B cell (primary cell): Measurements from ENCODE around the gene BMPER. TPM values are rescaled to one million over a fixed set of nuclear protein-coding genes. Genes with fewer than 3 reads are reported as not detected.

ENCODE experiments used
- ATAC-seq: fragments of 200-7000 bp; cut with Tn5 transposase; one replicate; pipeline ENCODE4 v1.10.0; 2021; ENCODE audit warnings: low read depth, mild to moderate bottlenecking, moderate number of reproducible peaks, moderate library complexity
- CTCF ChIA-PET: fragments of 350-600 bp; sonication (Branson Sonifier 250); formaldehyde crosslinking; loops from one replicate; lab custom pipeline; 2021; ENCODE audit warnings: antibody characterized with exemption, inconsistent platforms; lab: Charles Lee
- POLR2A ChIA-PET: fragments of 350-600 bp; sonication (Branson Sonifier 250); formaldehyde crosslinking; loops from one replicate; lab custom pipeline; 2021; ENCODE audit warnings: antibody characterized with exemption; lab: Charles Lee
- DNase-seq: peaks from one replicate; pipeline ENCODE4 v3.0.0; 2013
- H2AFZ ChIP-seq: 2 replicates; pipeline ENCODE4 v1.6.1; 2012; ENCODE audit warnings: mild to moderate bottlenecking, low read depth, low read length; ENCODE audit not compliant: insufficient read depth, poor library complexity, severe bottlenecking
- H3K27ac ChIP-seq, 2 donors: 1 replicate in 1 of 2; 2 replicates in 1 of 2; pipeline ENCODE4 v1.5.1; 2012 to 2013; ENCODE audit warnings: low read length in 2 of 2, mild to moderate bottlenecking in 2 of 2, moderate library complexity in 1 of 2
- H3K27me3 ChIP-seq, 4 experiments: fragments of 200-600 bp in 1 of 4; sonication (generic) in 1 of 4; replicated peaks in 1 of 4; 1 replicate in 2 of 4; 2 replicates in 2 of 4; pipeline versions ENCODE4 v1.6.1 to v1.7.0; 2013 to 2016; ENCODE audit warnings: low read length in 3 of 4, mild to moderate bottlenecking in 2 of 4, mixed read lengths in 1 of 4, moderate library complexity in 1 of 4; ENCODE audit not compliant: insufficient read depth in 4 of 4, control insufficient read depth in 3 of 4; ENCODE audit errors: control extremely low read depth in 1 of 4
- H3K36me3 ChIP-seq, 2 experiments: replicated peaks in 1 of 2; 1 replicate in 1 of 2; 2 replicates in 1 of 2; pipeline versions ENCODE4 v1.6.1 to v1.7.1; 2013; ENCODE audit warnings: low read length in 1 of 2; ENCODE audit not compliant: insufficient read depth in 2 of 2, control insufficient read depth in 1 of 2; ENCODE audit errors: control extremely low read depth in 1 of 2, extremely low read depth in 1 of 2
- H3K4me1 ChIP-seq, 2 donors: fragments of 200-600 bp in 1 of 2; sonication (generic) in 1 of 2; 1 replicate in 1 of 2; 2 replicates in 1 of 2; pipeline versions ENCODE4 v1.5.1 to v1.6.1; 2013 to 2017; ENCODE audit warnings: low read length in 2 of 2; ENCODE audit not compliant: control insufficient read depth in 2 of 2, insufficient read depth in 2 of 2
- H3K4me2 ChIP-seq: replicated peaks from 2 replicates; pipeline ENCODE3; 2012; ENCODE audit warnings: mild to moderate bottlenecking, low read depth, low read length; ENCODE audit not compliant: poor library complexity, severe bottlenecking
- H3K4me3 ChIP-seq, 5 experiments: fragments of 200-600 bp in 1 of 5; sonication (generic) in 1 of 5; 1 replicate in 3 of 5; 2 replicates in 2 of 5; pipeline versions ENCODE4 v1.5.1 to v1.7.0; 2011 to 2016; ENCODE audit warnings: low read length in 4 of 5, mild to moderate bottlenecking in 4 of 5, low read depth in 2 of 5, control low read depth in 1 of 5, moderate library complexity in 1 of 5; ENCODE audit not compliant: insufficient read depth in 1 of 5; ENCODE audit errors: control extremely low read depth in 1 of 5, extremely low read depth in 1 of 5
- H3K79me2 ChIP-seq: fragments of 200-600 bp; sonication (generic); one replicate; pipeline ENCODE4 v1.6.0; 2016; ENCODE audit warnings: low read length; ENCODE audit not compliant: control insufficient read depth, insufficient read depth
- H3K9ac ChIP-seq: fragments of 200-600 bp; sonication (generic); 2 replicates; pipeline ENCODE4 v1.6.1; 2017; ENCODE audit warnings: mild to moderate bottlenecking, low read length, moderate library complexity
- H3K9me3 ChIP-seq, 3 donors: one replicate each; pipeline versions ENCODE4 v1.6.1 to v1.7.1; 2013; ENCODE audit warnings: low read length in 2 of 3; ENCODE audit not compliant: control insufficient read depth in 2 of 3, insufficient read depth in 1 of 3; ENCODE audit errors: control extremely low read depth in 1 of 3
- H4K20me1 ChIP-seq: 2 replicates; pipeline ENCODE4 v1.6.0; 2012; ENCODE audit warnings: mild to moderate bottlenecking, low read length; ENCODE audit not compliant: insufficient read depth, control insufficient read depth, poor library complexity, severe bottlenecking
- H3K27ac Mint-ChIP-seq: one replicate; pipeline ENCODE4 v1.8.0; 2021; ENCODE audit warnings: mixed read lengths
- H3K27me3 Mint-ChIP-seq: one replicate; pipeline ENCODE4 v1.8.0; 2021; ENCODE audit warnings: mixed read lengths
- H3K4me1 Mint-ChIP-seq: one replicate; pipeline ENCODE4 v1.8.0; 2021; ENCODE audit warnings: mixed read lengths
- H3K4me3 Mint-ChIP-seq: one replicate; pipeline ENCODE4 v1.8.0; 2021; ENCODE audit warnings: mixed read lengths
- H3K9me3 Mint-ChIP-seq: one replicate; pipeline ENCODE4 v1.8.0; 2022; ENCODE audit warnings: mixed read lengths; ENCODE audit not compliant: insufficient read depth
- EZH2 ChIP-seq: IDR thresholded peaks from 2 replicates; pipeline ENCODE4 v1.6.1; 2012; ENCODE audit warnings: borderline replicate concordance, low read depth, mild to moderate bottlenecking, moderate library complexity, low read length; ENCODE audit not compliant: insufficient read depth, poor library complexity, severe bottlenecking
- WGBS: methylation state at CpG from one replicate; pipeline ENCODE4 v1.1.5; 2013; ENCODE audit warnings: missing lambda C conversion rate; ENCODE audit not compliant: insufficient coverage; 5-methylcytosine and 5-hydroxymethylcytosine counted together
- intact Hi-C: fragments of 100-400 bp; cut with micrococcal nuclease; formaldehyde crosslinking; loops from one replicate; pipeline ENCODE4 v1.10.0; 2022
- polyA plus RNA-seq: library from polyadenylated mRNA; depleted of rRNA; stranded (reverse); fragments of >200 nt; gene quantifications from 2 replicates; pipeline ENCODE4 v1.2.3, GENCODE V29; 2012
- total RNA-seq, 2 donors: library from RNA; stranded (reverse); fragments of 120-200 nt in 1 of 2; gene quantifications; 1 replicate in 1 of 2; 2 replicates in 1 of 2; pipeline versions ENCODE4 v1.2.3 to v1.2.4, GENCODE V29; 2013 to 2022
- TF ChIP-seq, protein P1 (sequence below): fragments of 200-600 bp; IDR thresholded peaks from one replicate; pipeline ENCODE4 v1.8.0; 2022; ENCODE audit warnings: antibody characterized with exemption, mild to moderate bottlenecking

BMPER gene
- total and polyA plus RNA-seq, 2 donors (not counting 1 experiment from before 2014, with no cell fraction given) = not detected

DNA sequence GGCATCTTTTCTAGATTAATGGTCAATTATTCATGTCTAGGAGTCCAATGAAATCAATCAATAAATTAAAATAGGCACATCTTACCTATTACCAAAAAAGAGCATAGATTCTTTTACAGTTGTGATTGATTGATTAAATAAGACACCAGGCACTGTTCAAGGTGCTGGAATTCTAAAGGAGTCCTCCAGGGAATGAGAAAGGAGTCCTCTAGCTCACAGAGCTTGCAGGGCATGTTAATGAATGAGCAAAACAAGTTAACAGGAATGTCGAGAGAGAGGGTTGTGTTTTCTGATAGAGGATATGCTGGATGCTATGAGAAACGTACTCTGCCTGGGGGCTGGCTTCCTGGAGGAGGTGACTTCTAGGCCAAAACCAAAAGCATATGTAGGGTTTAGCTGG lies 191.4 kb downstream of the BMPER start:
- no peaks in the 10 kb centered on the region for H3K36me3 ChIP-seq
- H3K4me1 ChIP-seq = no peaks in the 10 kb centered on the region
- no peak overlapping the region for H3K4me3 Mint-ChIP-seq
- H3K27ac Mint-ChIP-seq = no peak overlapping the region
- H3K9me3 Mint-ChIP-seq = no peaks in the 10 kb centered on the region
- H3K4me1 Mint-ChIP-seq = no peaks in the 10 kb centered on the region
- H3K27ac ChIP-seq = no peak overlapping the region
- DNase-seq (no peak), ATAC-seq (no peak)
- H3K27me3 ChIP-seq = no peaks in the 10 kb centered on the region
- no peak overlapping the region for H3K4me3 ChIP-seq
- H3K27me3 Mint-ChIP-seq = no peaks in the 10 kb centered on the region
- H2AFZ ChIP-seq = no peak overlapping the region
- H3K9ac ChIP-seq = no peak overlapping the region
- peaks cover 0 to 5% (median 0%) of the 10 kb centered on the region in 3 donors for H3K9me3 ChIP-seq
- TF ChIP-seq, protein P1, sequence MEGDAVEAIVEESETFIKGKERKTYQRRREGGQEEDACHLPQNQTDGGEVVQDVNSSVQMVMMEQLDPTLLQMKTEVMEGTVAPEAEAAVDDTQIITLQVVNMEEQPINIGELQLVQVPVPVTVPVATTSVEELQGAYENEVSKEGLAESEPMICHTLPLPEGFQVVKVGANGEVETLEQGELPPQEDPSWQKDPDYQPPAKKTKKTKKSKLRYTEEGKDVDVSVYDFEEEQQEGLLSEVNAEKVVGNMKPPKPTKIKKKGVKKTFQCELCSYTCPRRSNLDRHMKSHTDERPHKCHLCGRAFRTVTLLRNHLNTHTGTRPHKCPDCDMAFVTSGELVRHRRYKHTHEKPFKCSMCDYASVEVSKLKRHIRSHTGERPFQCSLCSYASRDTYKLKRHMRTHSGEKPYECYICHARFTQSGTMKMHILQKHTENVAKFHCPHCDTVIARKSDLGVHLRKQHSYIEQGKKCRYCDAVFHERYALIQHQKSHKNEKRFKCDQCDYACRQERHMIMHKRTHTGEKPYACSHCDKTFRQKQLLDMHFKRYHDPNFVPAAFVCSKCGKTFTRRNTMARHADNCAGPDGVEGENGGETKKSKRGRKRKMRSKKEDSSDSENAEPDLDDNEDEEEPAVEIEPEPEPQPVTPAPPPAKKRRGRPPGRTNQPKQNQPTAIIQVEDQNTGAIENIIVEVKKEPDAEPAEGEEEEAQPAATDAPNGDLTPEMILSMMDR = no peak
- no peak for TF ChIP-seq EZH2
- 67% methylated on average over 2 of the region's 2 CpGs for WGBS
- H3K4me2 ChIP-seq = no peak overlapping the region
- intact Hi-C loops = no loop called here
- ChIA-PET CTCF (no interaction called here), POLR2A (no interaction called here)
- no peaks in the 10 kb centered on the region for H3K79me2 ChIP-seq
- no peaks in the 10 kb centered on the region for H4K20me1 ChIP-seq

DNA sequence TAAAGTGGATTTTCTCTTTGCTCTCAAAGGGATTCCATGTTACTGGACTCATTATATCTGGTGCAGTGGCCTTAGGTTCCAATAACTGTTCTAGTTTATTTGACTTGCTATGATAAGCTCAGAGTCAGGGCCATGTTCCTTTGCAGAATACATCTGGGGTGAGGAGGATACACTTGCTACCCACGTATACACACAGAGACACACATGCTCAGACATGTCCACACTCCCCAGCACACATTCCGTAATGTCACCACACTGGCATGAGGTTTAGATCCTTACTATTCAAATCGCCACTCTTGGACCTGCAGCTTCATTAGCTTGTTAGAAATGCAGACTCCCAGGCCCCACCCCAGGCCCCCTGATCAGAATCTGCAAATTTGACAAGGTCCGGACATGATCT lies 195.3 kb downstream of the BMPER start:
- H3K27ac Mint-ChIP-seq = no peak overlapping the region
- CTCF ChIA-PET = no interaction called here

More for the DNA sequence above, 195.3 kb downstream of the BMPER start:
- Histone ChIP-seq H3K9ac (no peak overlapping the region), H3K79me2 (no peaks in the 10 kb centered on the region), H2AFZ (no peak overlapping the region), H3K27me3 (no peaks in the 10 kb centered on the region), H4K20me1 (no peaks in the 10 kb centered on the region), H3K4me1 (no peaks in the 10 kb centered on the region), H3K9me3 (peaks cover 0 to 5% (median 0%) of the 10 kb centered on the region in 3 donors), H3K27ac (no peak overlapping the region), H3K4me3 (no peak overlapping the region), H3K36me3 (no peaks in the 10 kb centered on the region), H3K4me2 (no peak overlapping the region)
- Mint-ChIP-seq H3K9me3 (no peaks in the 10 kb centered on the region), H3K27me3 (no peaks in the 10 kb centered on the region), H3K4me3 (no peak overlapping the region), H3K4me1 (no peaks in the 10 kb centered on the region)
- no peak for DNase-seq
- intact Hi-C loops = no loop called here
- ATAC-seq = no peak
- POLR2A ChIA-PET = no interaction called here
- TF ChIP-seq, protein P1 = no peak
- no peak for TF ChIP-seq EZH2
- WGBS = 36% methylated on average over 2 of the region's 4 CpGs
